HG03558 (cell line): ENCODE measurements around the gene EFCAB11.

Source experiments
- ATAC-seq: cut with Tn5 transposase; IDR thresholded peaks from one replicate; pipeline ENCODE4 v1.9.1; 2021; ENCODE audit warnings: moderate number of reproducible peaks; ENCODE audit not compliant: unreplicated experiment; ENCODE audit errors: extremely low read depth

EFCAB11 gene

GRCh38 chr14:89781046-89781445 is 173.5 kb downstream of the EFCAB11 start:
- no peak for ATAC-seq

GRCh38 chr14:89779707-89780106 is 174.8 kb downstream of the EFCAB11 start:
- no peak for ATAC-seq

- ATAC-seq: no peak
These were observed 178.6 kb downstream of the EFCAB11 start for GRCh38 chr14:89775946-89776345.

GRCh38 chr14:89775151-89775550 is 179.4 kb downstream of the EFCAB11 start:
- no peak for ATAC-seq

- peak; percentile 61 for ATAC-seq
These were observed 180.8 kb downstream of the EFCAB11 start for GRCh38 chr14:89773644-89774316.

GRCh38 chr14:89773151-89773550 is 181.4 kb downstream of the EFCAB11 start:
- peak; percentile 22 for ATAC-seq

- no peak for ATAC-seq
These were observed 183.3 kb downstream of the EFCAB11 start for GRCh38 chr14:89771251-89771650.

- ATAC-seq: no peak
These were observed 186.7 kb downstream of the EFCAB11 start for GRCh38 chr14:89767861-89768268.

- no peak for ATAC-seq
These were observed 187.4 kb downstream of the EFCAB11 start for GRCh38 chr14:89767131-89767530.

GRCh38 chr14:89765346-89765745 is 189.2 kb downstream of the EFCAB11 start:
- ATAC-seq: no peak

GRCh38 chr14:89760086-89760485 is 194.4 kb downstream of the EFCAB11 start:
- ATAC-seq: no peak

- no peak for ATAC-seq
These were observed 197.1 kb downstream of the EFCAB11 start for GRCh38 chr14:89757313-89757939.

- no peak for ATAC-seq
These were observed 198.7 kb downstream of the EFCAB11 start for GRCh38 chr14:89755816-89756215.

GRCh38 chr14:89753828-89754412 is 200.6 kb downstream of the EFCAB11 start:
- ATAC-seq: no peak

GRCh38 chr14:89750908-89751392 is 203.6 kb downstream of the EFCAB11 start:
- no peak for ATAC-seq

- ATAC-seq: no peak
These were observed 204.2 kb downstream of the EFCAB11 start for GRCh38 chr14:89750281-89750755.

- ATAC-seq: no peak
These were observed 206.5 kb downstream of the EFCAB11 start for GRCh38 chr14:89748004-89748403.

GRCh38 chr14:89747126-89747525 is 207.4 kb downstream of the EFCAB11 start:
- no peak for ATAC-seq

- ATAC-seq: no peak
These were observed 207.9 kb downstream of the EFCAB11 start for GRCh38 chr14:89746654-89747053.

GRCh38 chr14:89746135-89746534 is 208.4 kb downstream of the EFCAB11 start:
- no peak for ATAC-seq
